NK-92 treated with Interleukin-12 subunit alpha and Interleukin-12 subunit beta, amount 100 ng/mL, for 24 hours (cell line): Measurements from ENCODE around the gene RASA3.

Source experiments
- DNase-seq: peaks from one replicate; lab custom pipeline; 2025; lab: John Stamatoyannopoulos, UW

RASA3 gene

GRCh38 chr13:114067381-114067885 is 65.0 kb downstream of the RASA3 start:
- no peak for DNase-seq

GRCh38 chr13:114066956-114067355 is 65.5 kb downstream of the RASA3 start:
- DNase-seq, result no peak

GRCh38 chr13:114065926-114066774 is 66.3 kb downstream of the RASA3 start:
- DNase-seq, result no peak

GRCh38 chr13:114065141-114065925 is 67.1 kb downstream of the RASA3 start:
- DNase-seq, result no peak

- DNase-seq, result no peak
These were observed 67.8 kb downstream of the RASA3 start for GRCh38 chr13:114064450-114065140.

- peak; percentile 45 for DNase-seq
These were observed 68.6 kb downstream of the RASA3 start for GRCh38 chr13:114063545-114064449.

GRCh38 chr13:114062754-114063153 is 69.7 kb downstream of the RASA3 start:
- DNase-seq, result no peak

GRCh38 chr13:114062341-114062740 is 70.1 kb downstream of the RASA3 start:
- DNase-seq, result no peak

GRCh38 chr13:114061744-114062143 is 70.7 kb downstream of the RASA3 start:
- no peak for DNase-seq

GRCh38 chr13:114061047-114061446 is 71.4 kb downstream of the RASA3 start:
- DNase-seq, result no peak

- DNase-seq, result no peak
These were observed 72.2 kb downstream of the RASA3 start for GRCh38 chr13:114059946-114060860.

- DNase-seq, result no peak
These were observed 73.0 kb downstream of the RASA3 start for GRCh38 chr13:114059428-114059827.

- DNase-seq, result no peak
These were observed 74.2 kb downstream of the RASA3 start for GRCh38 chr13:114058051-114058867.

GRCh38 chr13:114057166-114058050 is 75.0 kb downstream of the RASA3 start:
- no peak for DNase-seq

- DNase-seq, result no peak
These were observed 76.0 kb downstream of the RASA3 start for GRCh38 chr13:114056205-114057013.

GRCh38 chr13:114055766-114056165 is 76.7 kb downstream of the RASA3 start:
- DNase-seq, result no peak

- DNase-seq, result no peak
These were observed 77.5 kb downstream of the RASA3 start for GRCh38 chr13:114054830-114055439.
